Stimulated activated naive CD8-positive, alpha-beta T cell treated with anti-CD3 and anti-CD28 coated beads, Interleukin-15, amount 100 ng/mL, for 72 hours (primary cell): ENCODE results near the gene CST9.

Source experiments
- ATAC-seq: fragments of 150-1000 bp; cut with Tn5 transposase; 2 replicates; pipeline ENCODE4 v1.10.0; 2021; ENCODE audit warnings: mild to moderate bottlenecking, moderate library complexity
- DNase-seq, 2 donors: peaks; one replicate each; pipeline ENCODE4 v3.0.0; 2021 to 2022
- H3K27ac Mint-ChIP-seq, 2 donors: one replicate each; pipeline ENCODE4 v1.8.0; 2022; ENCODE audit warnings: mild to moderate bottlenecking in 2 of 2, mixed read lengths in 2 of 2, moderate library complexity in 2 of 2
- H3K27me3 Mint-ChIP-seq: one replicate; pipeline ENCODE4 v1.8.0; 2022; ENCODE audit warnings: mixed read lengths
- H3K4me1 Mint-ChIP-seq: one replicate; pipeline ENCODE4 v1.8.0; 2022; ENCODE audit warnings: mild to moderate bottlenecking, mixed read lengths
- H3K4me3 Mint-ChIP-seq, 2 donors: one replicate each; pipeline ENCODE4 v1.8.0; 2022; ENCODE audit warnings: mild to moderate bottlenecking in 2 of 2, mixed read lengths in 2 of 2, moderate library complexity in 1 of 2
- H3K9me3 Mint-ChIP-seq, 2 donors: one replicate each; pipeline ENCODE4 v1.8.0; 2022; ENCODE audit warnings: mixed read lengths in 2 of 2

CST9 gene

GRCh38 chr20:23613676-23614075 is 8.0 kb upstream of the CST9 start:
- no peak for DNase-seq
- H3K27me3 Mint-ChIP-seq, result peaks cover 9% of the 10 kb centered on the region
- no peak overlapping the region for H3K27ac Mint-ChIP-seq
- H3K4me1 Mint-ChIP-seq, result no peaks in the 10 kb centered on the region
- no peak overlapping the region for H3K4me3 Mint-ChIP-seq
- ATAC-seq, result no peak
- H3K9me3 Mint-ChIP-seq, result no peaks in the 10 kb centered on the region

GRCh38 chr20:23612396-23612795 is 6.7 kb upstream of the CST9 start:
- H3K27ac Mint-ChIP-seq, result no peak overlapping the region
- no peak overlapping the region for H3K4me3 Mint-ChIP-seq
- no peaks in the 10 kb centered on the region for H3K4me1 Mint-ChIP-seq
- no peaks in the 10 kb centered on the region for H3K27me3 Mint-ChIP-seq
- no peaks in the 10 kb centered on the region for H3K9me3 Mint-ChIP-seq
- ATAC-seq, result no peak
- DNase-seq, result no peak

- Mint-ChIP-seq H3K9me3 (no peaks in the 10 kb centered on the region), H3K4me3 (no peak overlapping the region)
- ATAC-seq, result no peak
Measured at GRCh38 chr20:23609486-23610109, 3.9 kb upstream of the CST9 start.

GRCh38 chr20:23608251-23608846 is 2.6 kb upstream of the CST9 start:
- no peaks in the 10 kb centered on the region for H3K9me3 Mint-ChIP-seq
- ATAC-seq (no peak), DNase-seq (no peak)
- peaks cover 11% of the 10 kb centered on the region for H3K27me3 Mint-ChIP-seq
- H3K4me3 Mint-ChIP-seq, result no peak overlapping the region
- no peak overlapping the region for H3K27ac Mint-ChIP-seq
- peaks cover 12% of the 10 kb centered on the region for H3K4me1 Mint-ChIP-seq

More at GRCh38 chr20:23609486-23610109, 3.9 kb upstream of the CST9 start:
- Mint-ChIP-seq H3K4me1 (peaks cover 12% of the 10 kb centered on the region), H3K27ac (no peak overlapping the region), H3K27me3 (no peaks in the 10 kb centered on the region)
- DNase-seq, result no peak

GRCh38 chr20:23607497-23608245 is 2.0 kb upstream of the CST9 start:
- no peak overlapping the region for H3K4me3 Mint-ChIP-seq
- peaks cover 12% of the 10 kb centered on the region for H3K27me3 Mint-ChIP-seq
- H3K4me1 Mint-ChIP-seq, result peaks cover 12% of the 10 kb centered on the region
- ATAC-seq (no peak), DNase-seq (no peak)
- no peaks in the 10 kb centered on the region for H3K9me3 Mint-ChIP-seq
- no peak overlapping the region for H3K27ac Mint-ChIP-seq

- Mint-ChIP-seq H3K4me1 (peaks cover 12% of the 10 kb centered on the region), H3K27me3 (peaks cover 12% of the 10 kb centered on the region), H3K4me3 (no peak overlapping the region), H3K27ac (no peak overlapping the region), H3K9me3 (no peaks in the 10 kb centered on the region)
- peak; percentile 67 to 71 for DNase-seq
- ATAC-seq, result peak; percentile 87
Measured at GRCh38 chr20:23606652-23607049, 934 bp upstream of the CST9 start.

GRCh38 chr20:23604306-23604705 is 1.4 kb downstream of the CST9 start:
- H3K4me3 Mint-ChIP-seq, result no peak overlapping the region
- no peak overlapping the region for H3K27ac Mint-ChIP-seq
- DNase-seq (no peak), ATAC-seq (no peak)
- H3K27me3 Mint-ChIP-seq, result peaks cover 12% of the 10 kb centered on the region
- H3K9me3 Mint-ChIP-seq, result no peaks in the 10 kb centered on the region
- H3K4me1 Mint-ChIP-seq, result peaks cover 12% of the 10 kb centered on the region

GRCh38 chr20:23603321-23603720 is 2.4 kb downstream of the CST9 start:
- Mint-ChIP-seq H3K4me3 (no peak overlapping the region), H3K27me3 (peaks cover 12% of the 10 kb centered on the region), H3K4me1 (peaks cover 12% of the 10 kb centered on the region), H3K9me3 (no peaks in the 10 kb centered on the region), H3K27ac (no peak overlapping the region)
- no peak for DNase-seq
- no peak for ATAC-seq

GRCh38 chr20:23602699-23603098 is 3.0 kb downstream of the CST9 start:
- Mint-ChIP-seq H3K4me1 (peaks cover 12% of the 10 kb centered on the region), H3K27me3 (peaks cover 12% of the 10 kb centered on the region), H3K27ac (peak overlapping the region in 1 of 2 donors; percentile 54), H3K4me3 (no peak overlapping the region), H3K9me3 (no peaks in the 10 kb centered on the region)
- ATAC-seq (no peak), DNase-seq (no peak)

GRCh38 chr20:23602241-23602640 is 3.5 kb downstream of the CST9 start:
- Mint-ChIP-seq H3K27me3 (peaks cover 12% of the 10 kb centered on the region), H3K4me3 (no peak overlapping the region), H3K9me3 (no peaks in the 10 kb centered on the region), H3K27ac (peak overlapping the region in 1 of 2 donors; percentile 12), H3K4me1 (peaks cover 11% of the 10 kb centered on the region)
- no peak for DNase-seq
- ATAC-seq, result no peak

GRCh38 chr20:23601715-23602114 is 4.0 kb downstream of the CST9 start:
- ATAC-seq (no peak), DNase-seq (no peak)
- H3K4me3 Mint-ChIP-seq, result no peak overlapping the region
- peaks cover 12% of the 10 kb centered on the region for H3K27me3 Mint-ChIP-seq
- H3K4me1 Mint-ChIP-seq, result peaks cover 6% of the 10 kb centered on the region
- H3K9me3 Mint-ChIP-seq, result no peaks in the 10 kb centered on the region
- H3K27ac Mint-ChIP-seq, result no peak overlapping the region

- no peak for DNase-seq
- Mint-ChIP-seq H3K27me3 (peaks cover 2% of the 10 kb centered on the region), H3K4me1 (no peaks in the 10 kb centered on the region), H3K4me3 (no peak overlapping the region), H3K9me3 (no peaks in the 10 kb centered on the region), H3K27ac (no peak overlapping the region)
- no peak for ATAC-seq
Measured at GRCh38 chr20:23598481-23598880, 7.2 kb downstream of the CST9 start.

- DNase-seq, result no peak
- Mint-ChIP-seq H3K27ac (no peak overlapping the region), H3K4me1 (no peaks in the 10 kb centered on the region), H3K9me3 (no peaks in the 10 kb centered on the region), H3K27me3 (no peaks in the 10 kb centered on the region), H3K4me3 (no peak overlapping the region)
- ATAC-seq, result no peak
Measured at GRCh38 chr20:23596579-23597250, 9.0 kb downstream of the CST9 start.

GRCh38 chr20:23595941-23596340 is 9.8 kb downstream of the CST9 start:
- Mint-ChIP-seq H3K27ac (peak overlapping the region in 1 of 2 donors; percentile 12), H3K27me3 (no peaks in the 10 kb centered on the region), H3K4me1 (no peaks in the 10 kb centered on the region), H3K9me3 (no peaks in the 10 kb centered on the region), H3K4me3 (no peak overlapping the region)
- ATAC-seq (no peak), DNase-seq (no peak)

- H3K4me3 Mint-ChIP-seq, result peak overlapping the region in 1 of 2 donors; percentile 29
- peak overlapping the region in 1 of 2 donors; percentile 72 for H3K27ac Mint-ChIP-seq
- ATAC-seq (no peak), DNase-seq (no peak)
- H3K4me1 Mint-ChIP-seq, result no peaks in the 10 kb centered on the region
- peaks cover 24% of the 10 kb centered on the region for H3K27me3 Mint-ChIP-seq
- H3K9me3 Mint-ChIP-seq, result no peaks in the 10 kb centered on the region
Measured at GRCh38 chr20:23588434-23589403, 17.0 kb downstream of the CST9 start.
